Heart left ventricle (tissue), 16 donors: ENCODE results near the gene MYBBP1A. TPM values are rescaled to one million over a fixed set of nuclear protein-coding genes. Genes with fewer than 3 reads are reported as not detected.

Experiments
- ATAC-seq, 4 donors: fragments of 200-7000 bp; cut with Tn5 transposase; one replicate each; pipeline ENCODE4 v1.9.1; 2020 to 2022; ENCODE audit warnings: moderate library complexity in 4 of 4, mild to moderate bottlenecking in 3 of 4, moderate number of reproducible peaks in 1 of 4
- DNase-seq, 5 donors: peaks; one replicate each; pipeline ENCODE4 v3.0.0-alpha.2; 2020
- H3K27ac ChIP-seq, 12 donors: fragments of 200-600 bp; sonication (generic) in 4 of 12; one replicate each; pipeline versions ENCODE4 v1.5.0 to v1.8.0; 2016 to 2022; ENCODE audit warnings: mild to moderate bottlenecking in 2 of 12
- H3K27me3 ChIP-seq, 9 donors: fragments of 200-600 bp; sonication (generic) in 2 of 9; one replicate each; pipeline versions ENCODE4 v1.5.1 to v1.8.0; 2016 to 2022; ENCODE audit warnings: mild to moderate bottlenecking in 3 of 9
- H3K36me3 ChIP-seq, 9 donors: fragments of 200-600 bp; sonication (generic) in 2 of 9; one replicate each; pipeline versions ENCODE4 v1.5.0 to v1.8.0; 2018 to 2022; ENCODE audit warnings: mild to moderate bottlenecking in 2 of 9
- H3K4me1 ChIP-seq, 12 donors: fragments of 200-600 bp; sonication (generic) in 4 of 12; one replicate each; pipeline versions ENCODE4 v1.5.0 to v1.8.0; 2016 to 2022; ENCODE audit warnings: mild to moderate bottlenecking in 3 of 12
- H3K4me3 ChIP-seq, 12 donors: fragments of 200-600 bp; sonication (generic) in 4 of 12; one replicate each; pipeline versions ENCODE4 v1.5.0 to v1.8.0; 2017 to 2022; ENCODE audit warnings: mild to moderate bottlenecking in 9 of 12, moderate library complexity in 4 of 12
- H3K9me3 ChIP-seq, 12 donors: fragments of 200-600 bp; sonication (generic) in 4 of 12; one replicate each; pipeline versions ENCODE4 v1.5.0 to v1.8.0; 2016 to 2022; ENCODE audit warnings: mild to moderate bottlenecking in 1 of 12
- POLR2A ChIP-seq, 2 donors: fragments of 450-650 bp; IDR thresholded peaks; one replicate each; pipeline ENCODE4 v1.6.1; 2017; ENCODE audit warnings: antibody characterized with exemption in 2 of 2, mild to moderate bottlenecking in 2 of 2, moderate library complexity in 2 of 2
- WGBS, 4 donors: extraction: QIAGEN DNeasy Blood & Tissue Kit in 2 of 4; methylation state at CpG; one replicate each; pipeline versions ENCODE4 v1.1.5 to v1.1.7; 2013 to 2018; 5-methylcytosine and 5-hydroxymethylcytosine counted together
- intact Hi-C, 10 donors: fragments of 100-400 bp; cut with DNase I; formaldehyde crosslinking; loops; one replicate each; pipeline versions ENCODE4 v1.11.1 to v1.14.2; 2022
- polyA plus RNA-seq, 2 donors: library from polyadenylated mRNA; stranded (reverse); fragments of 200-250 nt; gene quantifications; one replicate each; pipeline ENCODE4 v1.2.3, GENCODE V29; 2013
- total RNA-seq, 9 donors: library from RNA; depleted of rRNA in 2 of 9; stranded (reverse); fragments of >200 nt in 2 of 9; fragmentation: NEBNext Ultra II Directional in 3 of 9; extraction: Animal tissue kit (Norgen Biotek cat#: 25700) in 3 of 9; gene quantifications; one replicate each; pipeline versions ENCODE4 v1.1.0 to v1.2.4, GENCODE V29; 2016 to 2023
- TF ChIP-seq, protein P1 (sequence below), 12 donors: fragments of 200-600 bp; sonication (generic) in 4 of 12; IDR thresholded peaks; one replicate each; pipeline versions ENCODE4 v1.5.0 to v1.8.0; 2018 to 2022; ENCODE audit warnings: antibody characterized with exemption in 12 of 12, mild to moderate bottlenecking in 5 of 12
- donor health status: ischemic (EF 13 %, LVEDD 7.1; RV severe dilation, severe dysfunction).
- donor health status: healthy with polysubstance abuse.
- donor health status: DM: no; HTN: yes; CAD: no.
- donor health status: DM: no; HTN: no; CAD: no.
- donor health status: ischemic (EF 25% LVEDD 6.9; RV normal size, moderate dysfunction).
- donor health status: ischemic (EF 25% LVEDD 5.7; RV mildly dilated, moderate dysfunction).
- donor health status: healthy.
- donor health status: DM: yes; HTN: yes; CAD: no.
- donor health status: ischemic (EF 35%, LVEDD 5.7; RV mildly dilated, moderate dysfunction).
- donor health status: nonischemic (EF 11% LVEDD 7.7; RV severe dilation, severe dysfunction).
- donor health status: DM: yes; HTN: yes; CAD: no.
- donor health status: PGD.
- donor health status: ischemic (EF 29% LVEDD 5.4; RV normal size, mild dysfunction).
- donor health status: nonischemic (EF 23%, LVEDD 6.1; RV moderate dilation, normal function).

The MYBBP1A gene
- total and polyA plus RNA-seq, 11 donors, result 15.5 to 34.8 (median 24.4) TPM

DNA sequence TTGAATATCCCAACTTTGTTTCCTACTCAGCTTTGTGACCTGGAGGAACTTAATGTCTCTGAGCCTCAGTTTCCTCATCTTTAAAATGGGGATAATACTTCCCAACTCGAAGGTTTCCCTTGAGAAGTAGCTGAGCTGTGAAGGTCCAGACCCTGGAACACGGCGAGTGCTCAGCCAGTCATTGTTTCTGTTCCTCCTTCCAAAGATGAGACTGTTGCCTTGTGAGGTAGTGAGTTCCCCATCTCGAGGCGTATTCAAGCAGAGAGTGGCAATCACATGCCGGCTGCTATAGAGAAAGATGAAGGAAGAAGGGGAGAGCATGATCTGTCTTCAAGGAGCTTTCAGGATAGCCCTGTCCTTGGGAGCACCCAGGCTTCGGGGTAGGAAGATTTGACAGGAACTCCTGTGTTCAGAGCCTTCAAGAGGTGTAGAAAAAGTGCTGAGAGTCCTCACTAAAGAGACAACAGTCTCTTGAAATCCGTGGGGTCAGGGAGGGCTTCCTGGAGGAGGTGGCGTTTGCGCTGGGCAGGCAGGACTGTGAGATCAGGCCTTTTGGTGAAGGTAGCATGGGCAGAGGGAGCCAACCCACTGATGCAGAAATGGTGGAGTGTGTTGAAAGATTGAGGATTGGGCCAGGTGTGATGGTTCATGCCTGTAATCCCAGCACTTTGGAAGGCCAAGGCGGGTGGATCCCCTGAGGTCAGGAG is 29.3 kb downstream of the MYBBP1A start:
- ATAC-seq, result no peak
- no peaks in the 10 kb centered on the region for H3K9me3 ChIP-seq
- intact Hi-C loops, result no loop called here
- 89 to 93% (median 91%) methylated on average over 11 of the region's 11 CpGs for WGBS, 4 donors
- peaks cover 0 to 11% (median 0%) of the 10 kb centered on the region in 9 donors for H3K36me3 ChIP-seq
- TF ChIP-seq, protein P1, sequence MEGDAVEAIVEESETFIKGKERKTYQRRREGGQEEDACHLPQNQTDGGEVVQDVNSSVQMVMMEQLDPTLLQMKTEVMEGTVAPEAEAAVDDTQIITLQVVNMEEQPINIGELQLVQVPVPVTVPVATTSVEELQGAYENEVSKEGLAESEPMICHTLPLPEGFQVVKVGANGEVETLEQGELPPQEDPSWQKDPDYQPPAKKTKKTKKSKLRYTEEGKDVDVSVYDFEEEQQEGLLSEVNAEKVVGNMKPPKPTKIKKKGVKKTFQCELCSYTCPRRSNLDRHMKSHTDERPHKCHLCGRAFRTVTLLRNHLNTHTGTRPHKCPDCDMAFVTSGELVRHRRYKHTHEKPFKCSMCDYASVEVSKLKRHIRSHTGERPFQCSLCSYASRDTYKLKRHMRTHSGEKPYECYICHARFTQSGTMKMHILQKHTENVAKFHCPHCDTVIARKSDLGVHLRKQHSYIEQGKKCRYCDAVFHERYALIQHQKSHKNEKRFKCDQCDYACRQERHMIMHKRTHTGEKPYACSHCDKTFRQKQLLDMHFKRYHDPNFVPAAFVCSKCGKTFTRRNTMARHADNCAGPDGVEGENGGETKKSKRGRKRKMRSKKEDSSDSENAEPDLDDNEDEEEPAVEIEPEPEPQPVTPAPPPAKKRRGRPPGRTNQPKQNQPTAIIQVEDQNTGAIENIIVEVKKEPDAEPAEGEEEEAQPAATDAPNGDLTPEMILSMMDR (IDR thresholded peaks at IDR 0.05), result no peak
- no peak for TF ChIP-seq POLR2A (IDR thresholded peaks at IDR 0.05)
- H3K4me3 ChIP-seq, result no peak overlapping the region
- DNase-seq, result no peak
- no peak overlapping the region for H3K27ac ChIP-seq
- no peaks in the 10 kb centered on the region for H3K27me3 ChIP-seq
- peaks cover 10 to 65% (median 38%) of the 10 kb centered on the region in 12 donors for H3K4me1 ChIP-seq

GRCh38 chr17:4523946-4524345 is 31.2 kb downstream of the MYBBP1A start:
- intact Hi-C loops, result no loop called here
- WGBS, 4 donors, result 82 to 98% (median 84%) methylated on average over 8 of the region's 8 CpGs
- H3K9me3 ChIP-seq, result no peaks in the 10 kb centered on the region
- no peak overlapping the region for H3K4me3 ChIP-seq
- TF ChIP-seq, protein P1 (IDR thresholded peaks at IDR 0.05), result no peak
- TF ChIP-seq POLR2A (IDR thresholded peaks at IDR 0.05), result no peak
- H3K4me1 ChIP-seq, result peaks cover 8 to 66% (median 42%) of the 10 kb centered on the region in 12 donors
- DNase-seq, result no peak
- peak overlapping the region in 5 of 12 donors; percentile 37 to 92 (median 85) for H3K27ac ChIP-seq
- no peaks in the 10 kb centered on the region for H3K27me3 ChIP-seq
- no peak for ATAC-seq
- peaks cover 0 to 11% (median 0%) of the 10 kb centered on the region in 9 donors for H3K36me3 ChIP-seq

DNA sequence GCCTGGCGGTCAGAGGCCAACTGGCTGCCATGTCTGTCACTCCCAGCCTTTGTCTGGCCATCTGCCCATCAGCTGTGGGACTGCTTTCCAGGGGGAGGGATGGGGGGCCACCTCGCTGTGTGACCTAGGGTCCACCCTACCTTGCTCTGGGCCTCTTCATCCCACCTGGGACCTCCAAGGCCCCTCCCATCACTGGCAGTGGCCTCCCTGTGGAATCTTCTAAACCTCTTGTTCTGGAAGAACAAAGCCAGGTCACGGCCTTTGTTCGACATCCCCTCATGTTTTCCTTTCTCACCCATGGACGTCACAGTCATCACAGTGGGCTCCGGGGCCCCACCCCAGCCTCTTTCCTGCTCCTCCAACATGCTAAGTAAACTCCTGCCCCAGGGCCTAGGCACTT is 32.5 kb downstream of the MYBBP1A start:
- H3K36me3 ChIP-seq, result peaks cover 0 to 11% (median 0%) of the 10 kb centered on the region in 9 donors
- H3K4me1 ChIP-seq, result peaks cover 10 to 68% (median 42%) of the 10 kb centered on the region in 12 donors
- no peaks in the 10 kb centered on the region for H3K27me3 ChIP-seq
- TF ChIP-seq, protein P1 (IDR thresholded peaks at IDR 0.05), result no peak
- no peak for TF ChIP-seq POLR2A (IDR thresholded peaks at IDR 0.05)
- H3K27ac ChIP-seq, result peak overlapping the region; percentile 50 to 92 (median 84)
- no peaks in the 10 kb centered on the region for H3K9me3 ChIP-seq
- DNase-seq, result peak in 3 of 5 donors; percentile 68 to 76 (median 70)
- H3K4me3 ChIP-seq, result no peak overlapping the region
- ATAC-seq, result peak; percentile 22 to 72 (median 46)
- 54 to 71% (median 67%) methylated on average over 6 of the region's 6 CpGs for WGBS, 4 donors
- intact Hi-C loops, result no loop called here

- intact Hi-C loops, result no loop called here
- Histone ChIP-seq H3K4me3 (no peak overlapping the region), H3K27ac (peak overlapping the region; percentile 31 to 92 (median 86)), H3K4me1 (peaks cover 10 to 53% (median 41%) of the 10 kb centered on the region in 12 donors), H3K36me3 (peaks cover 0 to 11% (median 0%) of the 10 kb centered on the region in 9 donors), H3K27me3 (no peaks in the 10 kb centered on the region), H3K9me3 (no peaks in the 10 kb centered on the region)
- peak in 3 of 4 donors; percentile 27 to 54 (median 46) for ATAC-seq
- DNase-seq, result peak in 1 of 5 donors; percentile 68
- WGBS, 4 donors, result 75 to 78% (median 75%) methylated on average over 8 of the region's 8 CpGs
- no peak for TF ChIP-seq POLR2A (IDR thresholded peaks at IDR 0.05)
- TF ChIP-seq, protein P1 (IDR thresholded peaks at IDR 0.05), result no peak
These were observed 34.1 kb downstream of the MYBBP1A start for GRCh38 chr17:4520894-4521600.
